Stimulated activated CD4-positive, alpha-beta T cell treated with anti-CD3 and anti-CD28 coated beads, TNF-alpha, amount 100 ng/mL, for 24 hours (primary cell): ENCODE data around the gene PAK4.
"Not testable (repeated sequence)": the region's sequence is repeated elsewhere in the genome, so short reads cannot be mapped to it uniquely, and the experiment has no call there.

ENCODE experiments used
- DNase-seq, 3 experiments: peaks; one replicate each; pipeline ENCODE4 v3.0.0-alpha.2; 2020; ENCODE audit warnings: low read depth in 3 of 3

The PAK4 gene

DNA sequence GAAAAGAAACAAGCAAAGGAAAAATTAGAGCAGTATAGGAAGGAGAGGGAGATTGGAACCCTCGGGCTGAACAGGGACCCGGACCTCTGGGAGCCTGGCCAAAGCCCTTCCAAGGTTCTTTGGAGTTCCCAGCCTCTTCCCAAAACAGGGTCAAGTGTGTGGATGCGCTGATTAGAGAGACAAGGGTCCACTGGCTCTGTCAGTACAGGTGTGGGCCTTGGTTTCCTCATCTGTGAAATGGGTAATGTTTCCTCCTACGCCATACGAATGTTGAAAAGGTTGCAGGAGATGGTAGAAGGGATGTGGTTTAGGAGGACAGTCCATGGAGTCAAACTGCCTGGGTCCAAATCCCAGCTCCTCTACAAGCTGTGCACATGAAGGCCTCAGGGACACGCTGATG is 80.5 kb downstream of the PAK4 start:
- no peak for DNase-seq

DNA sequence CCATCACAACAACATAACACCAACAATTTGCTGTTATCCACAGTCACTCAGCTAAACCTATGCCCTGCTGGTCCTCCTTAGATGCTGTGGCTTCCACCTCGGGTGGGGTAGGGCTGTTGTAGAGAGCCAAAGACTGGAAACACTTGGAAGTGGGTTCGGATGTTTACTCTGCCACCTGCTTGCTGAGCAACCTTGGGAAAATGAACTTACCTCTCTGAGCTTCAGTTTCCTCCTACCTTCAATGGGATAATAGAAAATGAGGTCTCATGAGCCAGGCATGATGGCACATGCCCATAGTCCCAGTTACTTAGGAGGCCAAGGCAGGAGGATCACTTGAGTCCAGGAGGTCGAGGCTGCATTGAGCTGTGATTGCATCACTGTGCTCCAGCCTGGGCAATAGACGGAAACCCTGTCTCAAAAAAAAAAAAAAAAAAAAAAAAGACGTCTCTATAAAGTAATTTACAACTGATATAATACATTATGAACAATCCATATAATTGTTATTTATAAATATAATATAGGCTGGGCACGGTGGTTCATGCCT is 81.8 kb downstream of the PAK4 start:
- DNase-seq, result no peak

DNA sequence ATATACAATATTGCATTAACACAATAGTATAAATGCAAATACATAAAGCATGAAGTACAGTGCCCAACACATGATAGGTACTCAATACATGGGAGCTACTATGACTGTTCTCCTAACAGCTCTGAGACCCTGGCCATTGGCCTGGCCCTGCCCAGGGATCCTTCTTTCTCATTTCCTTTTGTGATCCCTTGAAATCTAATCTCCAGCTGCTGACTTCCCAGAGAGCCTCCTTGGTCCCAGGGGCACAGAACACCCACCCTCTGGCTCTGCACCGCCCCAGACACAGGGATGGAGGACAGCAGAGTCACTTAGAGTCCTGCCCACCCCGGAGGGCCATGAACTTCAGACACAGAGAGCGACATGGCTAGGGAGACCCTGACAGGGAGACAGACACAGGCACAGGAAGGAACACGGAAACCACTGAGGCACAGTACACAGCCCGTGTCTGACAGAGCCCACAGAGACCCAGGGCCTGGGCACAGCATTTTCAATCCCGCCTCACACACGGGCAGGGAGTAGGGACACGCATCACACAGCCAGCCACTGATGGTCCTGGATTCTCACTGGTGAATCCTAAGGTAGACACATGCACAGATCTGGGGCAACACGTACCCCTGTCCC is 82.7 kb downstream of the PAK4 start:
- no peak for DNase-seq

DNA sequence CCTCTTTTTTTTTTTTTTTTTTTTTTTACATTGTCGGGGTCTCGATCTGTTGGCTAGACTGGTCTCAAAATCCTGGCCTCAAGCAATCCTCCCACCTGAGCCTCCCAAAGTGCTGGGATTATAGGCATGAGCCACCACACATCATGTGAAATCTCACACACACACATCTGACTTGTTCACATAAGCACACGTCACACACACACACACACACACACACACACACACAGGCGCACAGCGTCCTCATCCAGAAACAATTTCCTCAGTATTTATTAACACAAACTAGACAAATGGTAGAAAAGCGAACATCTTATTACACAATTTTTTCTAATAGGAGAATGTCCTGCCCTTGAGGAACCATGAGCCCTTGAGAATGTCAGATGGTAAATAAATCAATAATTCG is 83.6 kb downstream of the PAK4 start:
- no peak for DNase-seq

DNA sequence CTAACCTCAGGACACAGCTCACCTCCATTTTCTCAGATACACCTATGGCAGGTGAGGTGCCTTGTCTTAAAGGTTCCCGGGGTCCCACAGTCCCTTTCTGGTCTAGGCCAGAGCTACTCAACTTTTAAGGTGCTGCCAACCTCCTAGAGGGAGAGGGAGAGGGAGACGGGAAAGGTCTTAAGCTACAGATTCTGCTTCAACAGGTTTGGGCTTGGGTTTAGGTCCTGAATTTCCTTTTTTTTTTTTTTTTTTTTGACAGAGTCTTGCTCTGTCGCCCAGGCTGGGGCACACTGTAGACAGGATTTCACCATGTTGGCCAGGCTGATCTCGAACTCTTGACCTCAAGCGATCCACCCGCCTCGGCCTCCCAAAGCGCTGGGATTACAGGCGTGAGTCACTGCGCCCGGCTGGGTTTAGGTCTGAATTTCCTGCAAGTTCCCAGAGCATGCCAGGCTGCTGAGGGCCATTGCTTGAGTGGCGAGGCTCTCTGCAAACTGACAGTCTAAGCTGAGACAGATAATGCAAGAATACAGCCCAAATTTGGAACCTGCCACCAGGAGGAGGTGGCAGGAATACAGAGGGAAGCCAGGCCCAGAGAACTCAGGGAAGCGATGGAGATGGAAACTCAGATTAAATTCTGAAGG is 86.3 kb downstream of the PAK4 start:
- no peak for DNase-seq

DNA sequence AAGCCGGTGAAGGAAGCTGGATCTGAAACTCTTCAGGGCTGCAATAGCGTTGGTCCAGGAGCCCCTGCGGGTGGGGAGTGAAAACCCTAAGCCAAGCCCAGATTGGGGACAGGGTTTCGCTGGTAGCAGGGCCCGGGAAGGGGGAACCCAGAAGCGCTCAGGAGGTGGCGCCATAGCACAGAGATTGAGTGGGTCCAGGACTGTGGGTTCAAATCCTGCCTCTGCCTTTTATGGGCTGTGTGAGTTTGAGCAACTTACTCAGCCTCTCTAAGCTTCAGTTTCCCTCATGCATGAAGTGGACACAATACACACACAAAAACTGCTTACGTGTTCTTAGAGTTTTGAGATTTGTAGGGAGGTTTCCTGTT is 86.8 kb downstream of the PAK4 start:
- DNase-seq, result peak; percentile 15 to 63 (median 38)

DNA sequence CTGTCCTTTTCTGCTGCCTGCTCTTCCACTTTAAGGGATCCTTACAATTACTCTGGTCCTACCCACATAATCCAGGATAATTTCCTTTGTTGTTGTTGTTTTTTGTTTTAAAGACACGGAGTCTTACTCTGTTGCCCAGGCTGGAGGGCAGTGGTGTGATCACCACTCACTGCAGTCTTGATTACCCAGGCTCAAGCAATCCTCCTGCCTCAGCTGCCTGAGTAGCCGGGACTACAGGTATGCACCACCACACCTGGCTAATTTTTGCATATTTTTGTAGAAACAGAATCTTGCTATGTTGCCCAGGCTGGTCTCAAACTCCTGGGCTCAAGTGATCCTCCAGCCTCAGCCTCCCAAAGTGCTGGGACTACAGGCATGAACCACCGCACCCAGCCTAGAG is 89.7 kb downstream of the PAK4 start:
- not testable (repeated sequence) for DNase-seq

DNA sequence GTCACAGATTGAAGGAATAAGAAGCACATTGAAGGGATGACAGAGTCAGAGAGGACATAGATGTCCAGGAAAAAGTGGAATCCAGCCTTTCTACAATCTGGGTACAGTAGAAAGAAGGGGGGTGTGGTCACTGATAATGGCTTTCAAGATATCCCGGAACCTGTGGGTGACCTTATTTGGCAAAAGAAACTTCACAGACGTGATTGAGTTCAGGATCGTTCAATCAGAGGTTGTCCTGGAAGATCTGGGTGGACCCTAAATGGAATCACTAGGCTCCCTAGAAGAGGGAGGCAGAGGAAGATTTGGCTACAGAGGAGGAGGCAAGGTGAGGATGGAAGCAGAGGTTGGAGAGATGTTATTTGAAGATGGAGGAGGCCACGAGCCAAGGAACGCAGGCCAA is 91.5 kb downstream of the PAK4 start:
- DNase-seq, result no peak

DNA sequence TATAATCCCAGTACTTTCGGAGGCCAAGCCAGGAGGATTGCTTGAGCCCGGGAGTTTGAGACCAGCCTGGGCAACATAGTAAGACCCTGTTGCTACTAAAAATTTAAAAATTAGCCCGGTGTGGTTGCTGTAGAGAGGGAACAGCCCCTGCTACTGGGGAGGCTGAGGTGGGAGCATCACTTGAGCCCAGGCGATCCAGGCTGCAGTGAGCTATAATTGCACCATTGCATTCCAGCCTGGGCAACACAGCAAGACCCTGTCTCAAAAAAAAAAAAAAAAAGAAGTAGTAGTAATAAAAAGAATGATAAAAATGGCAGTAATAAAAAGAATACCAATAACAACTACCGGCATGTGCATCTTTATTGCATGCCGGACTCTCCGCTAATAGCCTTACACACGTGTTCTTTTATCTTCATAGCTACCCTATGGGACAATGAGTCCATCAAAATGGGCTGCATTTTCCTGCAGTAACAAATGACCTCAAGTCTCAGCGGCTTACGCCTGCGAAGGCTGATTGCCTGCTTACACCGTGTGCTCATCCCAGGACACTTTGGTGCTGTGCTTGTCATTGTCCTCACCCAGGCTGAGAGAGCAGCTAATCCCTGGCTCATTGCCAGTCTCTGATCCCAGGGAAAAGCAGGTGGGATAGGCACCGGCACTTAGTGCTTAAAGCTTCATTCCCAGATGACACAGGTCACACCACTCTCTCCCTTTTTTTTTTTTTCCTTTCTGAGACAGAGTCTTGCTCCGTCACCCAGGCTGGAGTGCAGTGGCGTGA is 92.8 kb downstream of the PAK4 start:
- DNase-seq, result no peak

DNA sequence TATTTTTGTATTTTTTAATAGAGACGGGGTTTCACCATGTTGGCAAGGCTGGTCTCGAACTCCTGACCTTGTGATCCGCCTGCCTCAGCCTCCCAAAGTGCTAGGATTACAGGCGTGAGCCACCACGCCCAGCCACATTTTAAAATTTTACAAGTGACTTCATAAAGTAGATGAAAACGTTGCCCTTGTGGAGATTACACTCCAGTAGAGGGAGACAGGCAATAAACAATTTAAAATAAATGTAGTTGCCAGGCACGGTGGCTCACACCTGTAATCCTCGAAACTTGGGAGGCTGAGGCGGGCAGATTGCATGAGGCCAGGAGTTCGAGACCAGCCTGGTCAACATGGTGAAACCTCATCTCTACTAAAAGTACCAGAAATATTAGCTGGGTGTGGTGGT is 93.5 kb downstream of the PAK4 start:
- not testable (repeated sequence) for DNase-seq

DNA sequence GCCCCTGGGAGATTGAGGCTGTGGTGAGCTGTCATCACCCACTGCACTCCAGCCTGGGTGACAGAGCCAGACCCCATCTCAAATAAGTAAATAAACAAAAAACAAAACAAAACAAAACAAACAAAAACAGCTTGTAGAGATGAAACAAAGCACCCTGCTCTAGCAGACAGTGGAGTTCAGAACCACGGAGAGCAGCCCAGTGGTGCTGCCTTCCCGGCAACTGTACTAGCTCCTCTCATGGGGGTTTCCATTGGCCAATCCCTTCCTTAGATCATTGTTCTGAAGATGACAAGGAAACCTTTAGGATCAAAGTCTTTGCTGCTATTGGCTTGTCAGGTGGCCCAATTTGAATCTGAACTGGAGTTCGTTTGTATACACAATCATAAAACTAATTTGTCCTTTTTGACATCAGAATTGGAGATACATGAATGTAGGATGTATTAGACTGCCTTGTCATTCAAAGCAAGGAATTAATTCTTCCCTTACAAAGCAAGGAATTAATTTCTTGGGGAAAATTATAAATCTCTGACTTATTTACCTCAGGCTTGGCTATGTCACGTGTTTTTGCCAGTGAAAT is 98.2 kb downstream of the PAK4 start:
- DNase-seq, result no peak

DNA sequence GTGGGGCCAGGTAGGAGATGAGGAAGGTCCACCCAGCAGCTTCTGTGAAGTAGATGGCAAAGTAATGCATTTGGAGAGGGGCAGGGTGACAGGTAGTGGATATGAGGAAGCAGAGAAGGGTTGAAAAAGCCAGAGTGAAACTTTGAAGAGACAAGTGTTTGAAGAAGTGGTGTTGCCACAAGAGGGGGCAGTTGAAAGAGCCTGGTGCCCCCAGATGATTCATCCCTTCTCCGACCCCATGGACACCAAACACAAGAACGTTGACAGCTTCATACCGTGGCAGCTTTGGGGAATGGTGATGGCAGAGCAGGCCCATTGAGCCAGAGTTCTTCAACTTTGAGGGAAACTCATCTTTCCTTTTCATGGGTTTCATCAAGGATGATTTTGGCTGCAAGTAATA is 99.3 kb downstream of the PAK4 start:
- DNase-seq, result no peak
